Progenitor cell of endocrine pancreas (in vitro differentiated cells): ENCODE results near the gene DLGAP4. TPM values are rescaled to one million over a fixed set of nuclear protein-coding genes. Genes with fewer than 3 reads are reported as not detected.

ENCODE experiments used
- DNase-seq: peaks from one replicate; pipeline ENCODE4 v3.0.0; 2021; ENCODE audit warnings: low spot score; ENCODE audit not compliant: unreplicated experiment
- H3K27ac Mint-ChIP-seq: 2 replicates; pipeline ENCODE4 v1.8.0; 2021; ENCODE audit warnings: mild to moderate bottlenecking, moderate library complexity, mixed read lengths
- H3K27me3 Mint-ChIP-seq: 2 replicates; pipeline ENCODE4 v1.8.0; 2021; ENCODE audit warnings: mixed read lengths
- H3K36me3 Mint-ChIP-seq: 2 replicates; pipeline ENCODE4 v1.8.0; 2022; ENCODE audit warnings: mixed read lengths; ENCODE audit not compliant: insufficient read depth
- H3K4me1 Mint-ChIP-seq: 2 replicates; pipeline ENCODE4 v1.8.0; 2021; ENCODE audit warnings: low read depth, mixed read lengths
- H3K4me3 Mint-ChIP-seq: 2 replicates; pipeline ENCODE4 v1.8.0; 2021; ENCODE audit warnings: low read depth, mild to moderate bottlenecking, moderate library complexity, mixed read lengths
- H3K9me3 Mint-ChIP-seq: 2 replicates; pipeline ENCODE4 v1.8.0; 2021; ENCODE audit warnings: low read depth, mixed read lengths
- CTCF ChIP-seq: fragments of 200-600 bp; sonication (generic); IDR thresholded peaks from one replicate; pipeline ENCODE4 v1.5.0; 2021; ENCODE audit warnings: antibody characterized with exemption, mild to moderate bottlenecking; ENCODE audit not compliant: unreplicated experiment
- total RNA-seq: library from RNA; stranded (reverse); gene quantifications from 2 replicates; pipeline ENCODE4 v1.2.1, GENCODE V29; 2021

Gene DLGAP4
- total RNA-seq, 1 donor from 2014 or later = 109 TPM

GRCh38 chr20:36269507-36269906 lies 36.6 kb upstream of the DLGAP4 start:
- H3K27me3 Mint-ChIP-seq = no peaks in the 10 kb centered on the region
- peaks cover 2% of the 10 kb centered on the region for H3K4me1 Mint-ChIP-seq
- H3K9me3 Mint-ChIP-seq = no peaks in the 10 kb centered on the region
- H3K27ac Mint-ChIP-seq = no peak overlapping the region
- no peak for DNase-seq
- H3K4me3 Mint-ChIP-seq = no peak overlapping the region
- no peak for TF ChIP-seq CTCF
- no peaks in the 10 kb centered on the region for H3K36me3 Mint-ChIP-seq

DNA sequence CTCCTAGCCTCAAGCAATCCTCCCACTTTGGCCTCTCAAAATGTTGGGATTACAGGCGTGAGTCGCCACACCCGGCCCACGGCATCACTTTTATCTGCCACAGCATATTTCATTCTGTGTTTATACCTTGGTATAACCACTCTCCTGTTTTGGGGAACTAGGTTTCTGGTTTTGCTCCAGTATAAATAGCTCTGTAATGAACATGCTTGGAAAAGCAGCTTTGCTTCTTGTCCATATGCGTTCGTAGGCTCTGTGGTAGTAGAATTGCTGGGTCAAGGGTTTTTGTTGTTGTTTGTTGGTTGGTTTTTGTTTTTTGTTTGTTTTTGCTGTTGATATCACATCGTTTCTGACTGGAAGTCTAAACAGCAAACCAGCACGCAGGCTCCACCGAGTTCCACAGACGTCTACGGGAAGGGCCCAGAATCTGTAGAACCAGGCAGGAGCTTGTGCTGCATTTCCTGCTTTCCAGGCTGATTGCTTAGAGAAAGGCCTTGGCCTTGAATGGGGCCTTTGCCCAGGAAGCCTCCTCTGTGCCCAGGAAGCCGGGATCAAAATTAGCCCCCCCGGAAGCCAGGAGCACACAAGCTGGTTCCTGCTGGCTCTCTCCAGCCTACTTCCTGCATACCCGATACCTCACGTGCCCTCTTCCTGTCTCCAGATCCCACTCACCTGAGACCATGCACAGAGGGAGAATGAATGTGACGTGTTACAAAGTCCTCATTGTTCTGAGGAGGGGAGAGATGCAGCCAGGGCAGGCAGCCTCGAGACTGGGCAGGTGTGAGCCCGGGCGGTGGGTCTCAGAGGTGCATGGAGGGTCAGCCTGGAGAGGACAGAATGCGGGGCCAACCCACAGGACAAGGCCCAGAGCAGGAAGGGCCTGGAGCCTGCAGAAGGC lies 35.1 kb upstream of the DLGAP4 start:
- no peaks in the 10 kb centered on the region for H3K9me3 Mint-ChIP-seq
- H3K36me3 Mint-ChIP-seq = no peaks in the 10 kb centered on the region
- H3K27me3 Mint-ChIP-seq = no peaks in the 10 kb centered on the region
- no peak for DNase-seq
- peaks cover 2% of the 10 kb centered on the region for H3K4me1 Mint-ChIP-seq
- no peak for TF ChIP-seq CTCF
- H3K27ac Mint-ChIP-seq = peak overlapping the region; percentile 73
- no peak overlapping the region for H3K4me3 Mint-ChIP-seq

DNA sequence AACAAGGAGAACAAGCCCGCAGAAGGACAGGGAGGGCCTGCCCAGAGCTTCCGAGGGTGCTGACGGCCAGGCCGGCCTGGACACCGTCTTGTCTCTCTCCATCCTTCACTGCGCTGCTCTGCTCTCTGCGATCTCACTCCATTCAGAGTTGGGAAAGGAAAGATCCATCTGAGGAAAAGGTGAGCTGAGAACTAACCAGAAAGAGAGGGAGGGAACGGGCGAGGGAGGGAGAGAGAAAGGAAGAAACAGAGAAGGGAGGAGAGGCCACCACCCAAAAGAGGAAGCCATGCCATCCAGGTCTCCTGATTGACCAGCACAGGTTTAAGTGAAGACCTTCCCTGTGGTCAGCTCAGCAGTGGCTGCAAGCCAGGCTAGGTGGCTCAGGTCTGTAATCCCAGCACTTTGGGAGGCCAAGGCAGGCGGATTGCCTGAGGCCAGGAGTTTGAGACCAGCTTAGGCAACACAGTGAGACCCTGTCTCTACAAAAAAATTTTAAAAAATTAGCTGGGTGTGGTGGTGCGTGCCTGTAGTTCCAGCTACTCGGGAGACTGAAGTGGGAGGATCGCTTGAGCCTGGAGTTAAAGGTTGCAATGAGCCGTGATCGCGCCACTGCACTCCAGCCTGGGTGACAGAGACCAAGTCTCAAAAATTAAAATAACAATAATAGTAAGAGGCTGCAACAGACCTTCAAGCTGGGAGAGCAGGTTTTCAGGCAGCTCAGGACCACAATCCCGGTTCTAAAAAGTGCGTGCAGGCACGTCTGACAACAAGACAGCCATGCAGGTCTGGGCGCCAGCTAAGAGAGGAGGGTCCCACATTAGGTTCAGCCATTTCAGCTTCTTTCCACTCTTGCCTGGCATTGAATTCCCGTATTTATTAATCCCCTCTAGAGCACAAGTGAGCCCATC lies 34.2 kb upstream of the DLGAP4 start:
- no peak for DNase-seq
- no peaks in the 10 kb centered on the region for H3K36me3 Mint-ChIP-seq
- no peak overlapping the region for H3K4me3 Mint-ChIP-seq
- peaks cover 2% of the 10 kb centered on the region for H3K4me1 Mint-ChIP-seq
- peak overlapping the region; percentile 73 for H3K27ac Mint-ChIP-seq
- no peaks in the 10 kb centered on the region for H3K27me3 Mint-ChIP-seq
- H3K9me3 Mint-ChIP-seq = no peaks in the 10 kb centered on the region
- TF ChIP-seq CTCF = no peak

DNA sequence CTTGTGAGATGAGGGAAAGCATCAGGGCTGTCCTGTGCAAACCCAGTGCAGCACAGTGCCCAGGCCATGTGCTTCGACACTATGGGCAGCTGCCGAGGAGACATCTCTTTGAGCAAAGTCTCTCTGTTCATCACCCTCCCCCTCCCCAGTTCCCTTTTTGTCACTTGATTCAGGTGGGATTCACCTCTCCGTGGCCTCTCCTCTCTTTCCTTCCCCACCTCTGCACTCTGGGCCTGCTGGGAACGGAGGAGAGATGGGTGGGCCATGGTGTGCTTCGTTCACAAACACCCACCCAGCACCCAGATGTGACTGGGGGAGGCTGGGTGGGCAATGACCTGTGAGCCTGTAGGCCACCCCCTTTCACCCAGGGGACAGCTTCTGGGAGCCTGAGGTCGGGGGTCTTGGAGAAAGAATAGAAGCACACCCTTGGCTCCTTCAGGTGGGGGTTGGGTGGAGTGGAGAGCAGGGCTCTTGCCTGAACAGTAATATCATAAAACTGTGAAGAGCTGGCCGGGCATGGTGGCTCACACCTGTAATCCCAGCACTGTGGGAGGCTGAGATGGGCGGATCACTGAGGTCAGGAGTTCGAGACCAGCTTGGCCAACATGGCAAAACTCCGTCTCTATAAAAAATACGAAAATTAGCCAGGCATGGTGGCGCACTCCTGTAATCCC lies 33.5 kb upstream of the DLGAP4 start:
- Mint-ChIP-seq H3K4me1 (peaks cover 2% of the 10 kb centered on the region), H3K27me3 (peaks cover 3% of the 10 kb centered on the region), H3K4me3 (no peak overlapping the region), H3K27ac (no peak overlapping the region), H3K9me3 (no peaks in the 10 kb centered on the region), H3K36me3 (no peaks in the 10 kb centered on the region)
- no peak for DNase-seq
- TF ChIP-seq CTCF = no peak
